Measurements from ENCODE around the gene TEX44. TPM values are rescaled to one million over a fixed set of nuclear protein-coding genes. Genes with fewer than 3 reads are reported as not detected.
A peak's percentile ranks its signal among the peaks of the same experiment; 100 is the strongest.

Gene TEX44
- total RNA-seq, 1 experiment from 2014 or later: not detected

DNA sequence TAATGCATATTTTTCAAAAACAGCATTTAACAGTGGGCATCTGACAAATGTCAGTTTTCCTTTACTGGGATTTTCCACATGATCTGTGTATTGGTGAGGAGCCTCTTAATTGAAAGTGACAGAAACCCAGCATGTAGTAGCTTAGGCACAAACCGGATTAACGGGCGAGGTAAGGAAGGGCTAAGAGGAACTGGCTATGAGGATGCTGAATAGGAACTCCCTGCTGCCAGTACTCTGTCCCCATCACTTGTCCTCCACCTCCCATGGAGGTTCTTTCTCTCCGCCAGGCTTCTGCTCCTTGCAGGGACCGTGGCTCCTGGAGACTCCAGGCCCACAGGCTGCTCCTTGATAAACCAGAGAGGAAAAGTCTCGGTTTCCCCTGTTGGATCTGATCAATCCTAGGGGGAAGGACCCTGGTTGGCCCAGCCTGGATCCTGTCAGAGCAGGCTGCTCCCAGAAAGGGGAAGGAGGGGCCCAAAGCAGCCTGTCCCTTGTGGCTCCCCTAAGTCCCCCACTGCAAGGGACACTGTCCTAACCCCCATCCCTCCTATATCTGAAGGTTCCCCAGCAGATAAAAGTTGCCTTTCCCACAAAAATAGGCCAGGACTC, 10.3 kb downstream of the TEX44 start (continued):
- TF ChIP-seq SP1 (IDR thresholded peaks at IDR 0.05; ENCODE audit: low read depth) (no peak), ELF1 (IDR thresholded peaks at IDR 0.05; ENCODE audit: borderline replicate concordance, low read depth) (no peak), POLR2AphosphoS5 (IDR thresholded peaks at IDR 0.05; ENCODE audit: low read depth, low read length) (no peak), JUND (IDR thresholded peaks at IDR 0.05) (no peak), RAD21 (IDR thresholded peaks at IDR 0.05; ENCODE audit: low read depth) (no peak), EZH2phosphoT487 (IDR thresholded peaks at IDR 0.05; ENCODE audit: borderline replicate concordance) (no peak)
- TF ChIP-seq, protein P1, sequence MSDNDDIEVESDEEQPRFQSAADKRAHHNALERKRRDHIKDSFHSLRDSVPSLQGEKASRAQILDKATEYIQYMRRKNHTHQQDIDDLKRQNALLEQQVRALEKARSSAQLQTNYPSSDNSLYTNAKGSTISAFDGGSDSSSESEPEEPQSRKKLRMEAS (IDR thresholded peaks at IDR 0.05): no peak
- TF ChIP-seq, protein P2, sequence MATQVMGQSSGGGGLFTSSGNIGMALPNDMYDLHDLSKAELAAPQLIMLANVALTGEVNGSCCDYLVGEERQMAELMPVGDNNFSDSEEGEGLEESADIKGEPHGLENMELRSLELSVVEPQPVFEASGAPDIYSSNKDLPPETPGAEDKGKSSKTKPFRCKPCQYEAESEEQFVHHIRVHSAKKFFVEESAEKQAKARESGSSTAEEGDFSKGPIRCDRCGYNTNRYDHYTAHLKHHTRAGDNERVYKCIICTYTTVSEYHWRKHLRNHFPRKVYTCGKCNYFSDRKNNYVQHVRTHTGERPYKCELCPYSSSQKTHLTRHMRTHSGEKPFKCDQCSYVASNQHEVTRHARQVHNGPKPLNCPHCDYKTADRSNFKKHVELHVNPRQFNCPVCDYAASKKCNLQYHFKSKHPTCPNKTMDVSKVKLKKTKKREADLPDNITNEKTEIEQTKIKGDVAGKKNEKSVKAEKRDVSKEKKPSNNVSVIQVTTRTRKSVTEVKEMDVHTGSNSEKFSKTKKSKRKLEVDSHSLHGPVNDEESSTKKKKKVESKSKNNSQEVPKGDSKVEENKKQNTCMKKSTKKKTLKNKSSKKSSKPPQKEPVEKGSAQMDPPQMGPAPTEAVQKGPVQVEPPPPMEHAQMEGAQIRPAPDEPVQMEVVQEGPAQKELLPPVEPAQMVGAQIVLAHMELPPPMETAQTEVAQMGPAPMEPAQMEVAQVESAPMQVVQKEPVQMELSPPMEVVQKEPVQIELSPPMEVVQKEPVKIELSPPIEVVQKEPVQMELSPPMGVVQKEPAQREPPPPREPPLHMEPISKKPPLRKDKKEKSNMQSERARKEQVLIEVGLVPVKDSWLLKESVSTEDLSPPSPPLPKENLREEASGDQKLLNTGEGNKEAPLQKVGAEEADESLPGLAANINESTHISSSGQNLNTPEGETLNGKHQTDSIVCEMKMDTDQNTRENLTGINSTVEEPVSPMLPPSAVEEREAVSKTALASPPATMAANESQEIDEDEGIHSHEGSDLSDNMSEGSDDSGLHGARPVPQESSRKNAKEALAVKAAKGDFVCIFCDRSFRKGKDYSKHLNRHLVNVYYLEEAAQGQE (IDR thresholded peaks at IDR 0.05; ENCODE audit: low read depth): no peak

DNA sequence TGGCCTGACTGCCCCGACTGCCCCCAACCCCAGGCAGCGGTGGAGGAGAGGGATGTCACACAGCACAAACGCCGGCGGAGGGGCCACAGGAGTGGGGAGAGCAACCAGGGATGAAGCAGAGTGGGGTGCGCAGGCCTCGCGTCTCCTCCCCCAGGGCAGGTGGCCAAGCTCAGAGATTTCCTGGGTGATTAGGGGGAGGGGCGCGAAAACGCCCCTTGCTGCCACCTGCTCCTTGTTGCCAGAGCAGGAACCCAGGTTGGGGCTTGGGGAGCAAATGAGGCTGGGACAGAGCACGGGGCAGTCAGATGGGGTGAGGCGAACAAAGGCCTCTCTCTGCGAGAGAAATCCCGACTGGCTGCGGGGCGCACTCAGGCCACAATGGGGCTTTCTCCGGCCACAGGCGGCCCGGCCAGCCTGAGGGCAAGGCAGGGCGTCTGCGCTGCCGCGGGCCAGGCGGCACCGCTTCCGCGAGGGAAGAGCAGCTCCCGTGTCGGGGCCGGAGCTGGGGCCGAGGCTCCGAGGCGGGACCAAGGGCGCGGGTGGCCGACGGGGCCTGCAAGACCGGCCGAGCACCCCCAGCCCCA, 11.5 kb downstream of the TEX44 start:
- TF ChIP-seq POLR2AphosphoS5 (IDR thresholded peaks at IDR 0.05; ENCODE audit: low read depth, low read length) (peak; percentile 44; the same call in 1 of the 2 replicates), JUND (IDR thresholded peaks at IDR 0.05) (no peak), ZFX (IDR thresholded peaks at IDR 0.05) (peak; percentile 73; the same call in 1 of the 2 replicates)
- Histone ChIP-seq H3K4me3 (replicated peaks in 1 of 2; ENCODE audit: low read depth in 1 of 2, low read length in 2 of 2) (peak overlapping the region; percentile 46 to 61), H3K27ac (ENCODE audit: low read depth, low read length) (peak overlapping the region; percentile 73), H3K4me2 (ENCODE audit: low read length) (peak overlapping the region; percentile 92), H2AFZ (ENCODE audit: low read depth, low read length, poor library complexity, severe bottlenecking) (no peak overlapping the region), H3K9ac (ENCODE audit: low read length) (peak overlapping the region; percentile 83), H3K27me3 (ENCODE audit: insufficient read depth, low read length) (no peaks in the 10 kb centered on the region), H3K36me3 (ENCODE audit: control insufficient read depth in 1 of 2, insufficient read depth in 2 of 2, low read length in 2 of 2) (no peaks in the 10 kb centered on the region), H3K79me2 (ENCODE audit: insufficient read depth, low read length) (no peaks in the 10 kb centered on the region), H4K20me1 (ENCODE audit: insufficient read depth) (no peaks in the 10 kb centered on the region), H3K9me2 (ENCODE audit: insufficient read depth) (no peaks in the 10 kb centered on the region), H3K9me3 (ENCODE audit: control insufficient read depth in 1 of 2, insufficient read depth in 1 of 2, low read depth in 1 of 2, low read length in 2 of 2) (no peaks in the 10 kb centered on the region), H3K4me1 (ENCODE audit: control insufficient read depth in 1 of 2, insufficient read depth in 2 of 2, low read length in 2 of 2) (peaks cover 25 to 43% of the 10 kb centered on the region in 2 experiments)
- ATAC-seq (peak; percentile 64), DNase-seq (ENCODE audit: low read depth, low spot score) (no peak)
- BruUV-seq (replicated peaks): no TSS peak
- intact Hi-C loops (cut with micrococcal nuclease): no loop called here
- CTCF ChIA-PET: interaction anchor here (1.0 to 1.5 kb wide), 2 partner anchors 9 to 71 kb away, joined by 3 to 4 read pairs; no protein-coding TSS in a partner anchor
- POLR2A ChIA-PET: interaction anchor here (1.7 kb wide), 1 partner anchor 69 kb away, joined by 6 read pairs; no protein-coding TSS in a partner anchor
- RAD21 ChIA-PET (ENCODE audit: low non-redundant PET in 1 of 2, low total read pairs in 2 of 2, uncharacterized antibody in 2 of 2, unreplicated experiment in 2 of 2): no interaction called here
